ENCODE data around the gene RAD23B.
A peak's percentile ranks its signal among the peaks of the same experiment; 100 is the strongest.
"Not testable (repeated sequence)": the region's sequence is repeated elsewhere in the genome, so short reads cannot be mapped to it uniquely, and the experiment has no call there.

Gene RAD23B

GRCh38 chr9:107282759-107283622, at the start of gene RAD23B:
Gene RAD23B (plus strand): TSS chr9:107283279. CDS start chr9:107283630, 351 bp downstream.
- DNase-seq = peak; percentile 87 to 99 (median 97)

- DNase-seq = no peak
Measured at GRCh38 chr9:107235765-107236442, 47.2 kb upstream of the RAD23B start.

DNA sequence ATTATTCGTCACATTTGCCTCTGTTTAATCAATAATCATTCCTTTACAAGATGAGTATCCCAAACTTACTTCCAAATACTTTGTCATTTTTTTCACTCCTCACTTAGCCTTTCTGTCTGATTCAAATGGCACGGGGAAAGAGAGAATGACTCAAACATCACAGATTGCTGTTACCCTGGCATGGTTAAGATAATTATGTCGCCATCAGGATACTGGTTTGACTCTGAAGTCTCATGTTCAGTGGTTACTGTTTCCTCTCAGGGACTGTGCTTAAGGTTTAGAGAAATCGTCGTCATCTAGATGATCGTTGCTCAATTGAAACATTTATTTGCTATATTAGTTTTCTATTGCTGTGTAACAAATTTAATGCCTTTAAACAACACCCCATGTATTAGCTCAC, 45.2 kb upstream of the RAD23B start:
- DNase-seq = no peak

DNA sequence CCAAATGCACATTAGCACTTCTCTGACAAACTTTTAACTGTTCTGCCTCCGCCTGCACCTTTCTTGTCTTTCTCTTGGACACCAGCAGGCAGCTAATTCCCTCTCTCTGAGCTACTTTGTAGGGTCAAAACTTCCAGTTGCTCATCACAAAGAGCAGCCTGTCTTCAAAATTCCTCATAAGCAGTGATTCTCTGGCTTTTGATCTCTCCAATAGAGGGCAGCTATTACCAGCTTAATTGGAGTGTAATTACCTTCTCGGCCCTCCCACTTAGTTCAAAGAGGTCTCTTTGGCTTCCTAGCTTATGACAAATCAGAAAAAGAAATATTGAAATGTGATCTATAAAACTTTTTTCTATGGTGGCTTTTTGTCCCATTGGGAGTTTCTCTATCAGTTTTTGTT, 43.6 kb upstream of the RAD23B start:
- no peak for DNase-seq

GRCh38 chr9:107240260-107240659, 42.8 kb upstream of the RAD23B start:
- DNase-seq = no peak

- no peak for DNase-seq
Measured at GRCh38 chr9:107242073-107243030, 40.7 kb upstream of the RAD23B start.

- peak in 1 of 58 donors; percentile 2 for DNase-seq
Measured at GRCh38 chr9:107243742-107244141, 39.3 kb upstream of the RAD23B start.

- no peak for DNase-seq
Measured at GRCh38 chr9:107246259-107247254, 36.5 kb upstream of the RAD23B start.

- DNase-seq = no peak
Measured at GRCh38 chr9:107248714-107249113, 34.4 kb upstream of the RAD23B start.

DNA sequence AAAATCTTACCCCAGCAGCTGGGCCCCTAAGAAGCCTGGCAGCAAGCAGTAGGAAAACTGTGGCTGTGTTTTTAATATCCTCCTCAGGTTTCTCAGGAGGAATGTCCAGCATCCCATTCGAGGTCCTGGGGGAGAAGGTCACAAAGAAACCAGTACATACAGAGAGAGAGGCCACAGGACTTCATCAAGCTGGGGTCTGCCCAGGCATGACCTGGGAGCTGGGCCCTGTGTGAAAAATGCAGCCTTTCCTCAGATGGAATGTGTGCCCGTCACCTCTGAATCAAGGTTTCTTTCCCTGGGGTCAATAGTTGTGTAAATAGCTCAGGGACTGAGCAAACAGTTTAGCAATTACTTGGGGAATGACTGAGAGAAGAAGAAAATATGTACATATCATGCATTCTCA, 33.9 kb upstream of the RAD23B start:
- DNase-seq = no peak

GRCh38 chr9:107249665-107250285, 33.3 kb upstream of the RAD23B start:
- DNase-seq = no peak

DNA sequence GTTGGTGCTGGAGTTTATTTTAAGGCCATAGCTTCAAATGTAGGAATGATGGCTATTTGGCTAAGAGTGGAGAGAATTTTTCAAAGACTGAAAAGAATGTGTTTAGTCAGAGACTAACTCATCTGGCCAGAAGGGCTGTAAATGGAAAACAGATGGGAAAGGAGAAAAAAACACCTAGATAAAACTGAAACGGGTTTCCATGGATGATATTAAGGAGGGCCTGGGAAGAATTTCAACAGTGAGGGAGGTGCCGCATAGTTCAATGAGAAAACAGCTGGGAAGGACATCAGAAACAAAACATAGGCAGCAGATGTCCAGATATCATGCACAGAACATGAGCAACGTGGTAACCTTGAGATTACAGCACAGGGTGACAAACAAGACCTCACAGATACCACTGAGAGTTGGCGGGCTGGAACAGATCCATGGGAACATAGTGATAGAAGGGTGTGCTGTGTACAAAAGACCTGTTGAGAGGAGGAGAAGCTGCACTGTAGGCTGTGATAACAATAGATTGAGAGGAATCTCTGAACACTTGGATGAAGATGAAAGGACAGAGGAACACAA, 31.2 kb upstream of the RAD23B start:
- peak in 3 of 58 donors; percentile 5 to 10 (median 5) for DNase-seq

- DNase-seq = no peak
Measured at GRCh38 chr9:107258919-107259318, 24.2 kb upstream of the RAD23B start.

- not testable (repeated sequence) for DNase-seq
Measured at GRCh38 chr9:107259751-107260313, 23.2 kb upstream of the RAD23B start.

DNA sequence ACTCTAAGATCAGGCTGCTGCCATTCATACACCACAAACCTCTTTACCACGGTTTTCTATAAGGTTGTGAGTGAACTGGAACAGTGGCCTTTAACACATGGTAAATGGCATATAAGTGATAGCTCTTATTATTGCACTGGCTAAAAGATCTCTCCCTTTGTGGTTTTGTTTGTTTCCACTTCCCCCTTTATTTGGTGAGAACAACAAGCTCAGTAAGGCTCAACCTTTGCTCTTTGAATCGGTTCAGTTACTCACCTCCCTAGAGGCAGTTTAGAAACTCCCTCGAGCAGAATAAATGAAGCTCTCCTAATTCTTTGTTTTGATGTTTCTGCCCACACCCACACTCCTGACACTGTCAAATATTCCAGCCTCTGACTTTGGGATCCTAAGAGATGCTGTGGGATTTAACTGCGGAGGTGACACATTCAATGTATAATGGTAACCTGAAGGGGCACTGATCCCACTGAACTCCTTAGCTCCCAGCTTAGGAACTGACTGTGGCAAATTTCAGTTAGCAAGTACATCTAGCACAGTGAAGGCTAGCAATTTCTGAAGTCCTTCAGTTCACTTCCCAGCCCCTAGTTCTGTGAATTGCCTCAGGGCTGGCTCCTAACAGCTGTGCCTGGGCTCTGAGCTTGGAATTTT, 22.5 kb upstream of the RAD23B start:
- no peak for DNase-seq

- no peak for DNase-seq
Measured at GRCh38 chr9:107261106-107261505, 22.0 kb upstream of the RAD23B start.

DNA sequence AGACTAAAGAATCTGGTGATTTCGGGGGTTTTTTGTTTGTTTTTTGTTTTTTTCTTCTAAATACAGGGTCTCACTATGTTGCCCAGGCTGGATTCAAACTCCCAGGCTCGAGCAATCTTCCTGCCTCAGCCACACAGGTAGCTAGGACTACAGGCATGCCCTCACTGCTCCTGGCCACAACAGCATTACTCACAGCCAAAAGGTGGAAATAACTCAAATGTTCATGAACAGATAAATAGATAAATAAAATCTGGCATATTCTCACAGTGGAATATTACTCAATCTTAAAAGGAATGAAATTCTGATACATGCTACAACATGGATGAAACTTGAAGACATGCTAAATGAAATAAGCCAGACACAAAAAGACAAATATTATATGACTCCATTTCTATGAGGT, 19.8 kb upstream of the RAD23B start:
- DNase-seq = no peak

DNA sequence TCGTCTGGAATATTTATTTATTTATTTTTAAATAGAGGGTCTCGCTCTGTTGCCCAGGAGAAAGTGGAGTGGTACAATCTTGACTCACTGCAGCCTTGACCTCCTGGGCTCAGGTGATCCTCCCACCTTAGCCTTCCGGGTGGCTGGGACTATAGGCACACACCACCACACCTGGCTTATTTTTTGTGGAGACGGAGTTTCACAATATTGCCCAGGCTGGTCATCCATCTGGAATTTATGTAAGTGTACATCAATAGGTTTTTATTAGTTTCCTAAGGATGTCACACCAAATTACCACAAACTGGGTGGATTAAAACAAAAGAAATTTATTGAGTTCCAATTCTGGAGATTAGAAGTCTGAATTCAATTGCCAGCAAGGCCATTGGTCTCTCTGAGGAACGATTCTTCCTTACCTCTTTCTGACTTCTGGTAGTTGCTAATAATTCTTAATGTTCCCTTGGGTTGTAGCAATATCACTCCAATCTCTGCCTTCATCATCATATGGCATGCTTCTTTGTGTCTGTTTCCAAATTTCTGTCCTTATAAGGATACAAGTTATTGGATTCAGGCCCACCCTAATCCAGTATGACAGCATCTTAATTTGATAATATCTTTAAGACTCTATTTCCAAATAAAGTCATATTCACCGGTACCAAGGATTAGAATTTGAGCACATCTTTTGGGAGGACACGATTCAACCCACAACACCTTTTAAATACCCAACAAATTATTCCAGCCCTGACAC, 16.3 kb upstream of the RAD23B start:
- no peak for DNase-seq

All from anterior cingulate cortex (tissue), 58 donors.